Activated naive CD4-positive, alpha-beta T cell treated with anti-CD3 and anti-CD28 coated beads, Interleukin-2, amount 50 U/mL, for 24 hours (primary cell): ENCODE measurements around the gene DRP2.
"Not testable (repeated sequence)": the region's sequence is repeated elsewhere in the genome, so short reads cannot be mapped to it uniquely, and the experiment has no call there.

Source experiments
- H3K27ac Mint-ChIP-seq: one replicate; pipeline ENCODE4 v1.8.0; 2021; ENCODE audit warnings: mild to moderate bottlenecking, mixed read lengths
- H3K27me3 Mint-ChIP-seq: one replicate; pipeline ENCODE4 v1.8.0; 2021; ENCODE audit warnings: mixed read lengths
- H3K36me3 Mint-ChIP-seq: one replicate; pipeline ENCODE4 v1.8.0; 2021; ENCODE audit warnings: mixed read lengths
- H3K4me1 Mint-ChIP-seq: one replicate; pipeline ENCODE4 v1.8.0; 2021; ENCODE audit warnings: mixed read lengths
- H3K4me3 Mint-ChIP-seq: one replicate; pipeline ENCODE4 v1.8.0; 2021; ENCODE audit warnings: mild to moderate bottlenecking, mixed read lengths
- H3K9me3 Mint-ChIP-seq: one replicate; pipeline ENCODE4 v1.8.0; 2021; ENCODE audit warnings: mixed read lengths

Gene DRP2

GRCh38 chrX:101287402-101287801, 67.8 kb downstream of the DRP2 start:
- H3K36me3 Mint-ChIP-seq: no peaks in the 10 kb centered on the region
- no peak overlapping the region for H3K4me3 Mint-ChIP-seq
- no peak overlapping the region for H3K27ac Mint-ChIP-seq
- H3K4me1 Mint-ChIP-seq: no peaks in the 10 kb centered on the region
- H3K9me3 Mint-ChIP-seq: no peaks in the 10 kb centered on the region
- peaks cover 1% of the 10 kb centered on the region for H3K27me3 Mint-ChIP-seq

DNA sequence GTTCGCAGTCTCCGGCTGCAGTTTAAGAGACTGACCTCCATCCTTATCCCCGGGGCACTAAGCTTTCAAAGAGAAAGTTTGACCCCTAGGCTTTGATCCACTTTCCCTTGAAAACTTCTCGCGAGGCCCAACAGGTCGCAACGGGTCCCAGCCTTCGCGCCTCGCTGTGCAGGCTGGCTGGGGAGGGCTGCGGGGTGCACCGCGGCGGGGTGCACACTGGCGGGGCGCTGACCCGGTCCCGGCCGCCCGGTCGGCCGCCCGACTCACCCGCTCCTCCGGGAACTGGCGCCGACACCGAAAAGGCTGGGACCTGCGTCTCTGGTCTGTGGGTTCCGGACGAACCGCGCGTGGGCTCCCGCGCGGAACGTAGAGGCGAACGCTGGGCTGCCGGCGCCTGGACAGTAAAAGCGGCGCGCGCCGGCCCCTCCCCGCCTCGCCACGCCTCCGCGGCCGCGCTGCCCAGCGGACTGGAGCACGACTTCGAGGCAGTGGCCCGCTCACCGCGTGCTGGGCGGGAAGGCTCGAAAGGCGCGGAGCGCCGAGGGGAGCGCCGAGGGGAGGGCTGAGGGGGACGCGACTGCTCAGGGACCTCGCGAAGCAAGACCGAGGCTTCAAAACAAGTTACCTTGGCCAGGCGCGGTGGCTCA, 71.5 kb downstream of the DRP2 start, which contains the start of gene TAF7L:
Gene TAF7L (minus strand): TSS at position 378 of the 647 bp plus-strand sequence. CDS start 3,791 bp downstream, outside the sequence.
- Mint-ChIP-seq H3K36me3 (no peaks in the 10 kb centered on the region), H3K27ac (no peak within 1 kb of the TSS), H3K9me3 (no peaks in the 10 kb centered on the region), H3K4me1 (no peaks in the 10 kb centered on the region), H3K27me3 (peaks cover 2% of the 10 kb centered on the region), H3K4me3 (no peak within 1 kb of the TSS)

DNA sequence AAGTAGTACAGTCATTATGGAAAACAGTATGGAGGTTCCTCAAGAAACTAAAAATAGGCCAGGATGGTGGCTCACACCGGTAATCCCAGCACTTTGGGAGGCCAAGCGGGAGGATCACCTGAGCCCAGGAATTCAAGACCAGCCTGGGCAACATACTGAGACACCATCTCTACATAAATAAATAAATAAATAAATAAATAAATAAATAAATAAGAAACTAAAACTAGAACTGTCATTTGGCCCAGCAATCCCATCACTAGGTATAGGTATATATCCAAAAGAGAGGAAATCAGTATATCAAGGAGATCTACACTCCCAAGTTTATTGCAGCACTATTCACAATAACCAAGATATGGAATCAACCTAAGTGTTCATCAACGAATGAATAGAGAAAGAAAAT, 76.0 kb downstream of the DRP2 start:
- not testable (repeated sequence) for H3K36me3 Mint-ChIP-seq, H3K9me3 Mint-ChIP-seq, H3K27me3 Mint-ChIP-seq, H3K27ac Mint-ChIP-seq, H3K4me1 Mint-ChIP-seq, H3K4me3 Mint-ChIP-seq

DNA sequence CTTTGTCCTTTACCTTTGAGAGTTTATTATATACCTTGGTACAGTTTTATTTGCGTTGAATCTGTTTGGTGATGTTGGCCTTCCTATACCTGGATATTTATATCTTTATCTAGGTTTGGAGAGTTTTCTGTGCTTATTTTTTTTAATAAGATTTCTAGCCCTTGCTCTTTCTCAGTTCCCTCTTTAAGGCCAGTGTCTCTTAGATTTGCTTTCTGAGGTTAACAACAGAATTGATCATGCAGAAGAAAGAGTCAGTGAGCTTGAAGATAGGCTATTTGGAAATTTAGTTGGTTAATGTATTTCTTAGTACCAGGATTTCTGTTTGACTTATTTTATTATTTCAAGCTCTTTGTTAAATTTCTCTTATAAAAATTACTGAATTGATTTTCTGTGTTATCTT, 84.2 kb downstream of the DRP2 start:
- no peak overlapping the region for H3K4me3 Mint-ChIP-seq
- H3K36me3 Mint-ChIP-seq: no peaks in the 10 kb centered on the region

More for the DNA sequence above, 84.2 kb downstream of the DRP2 start:
- Mint-ChIP-seq H3K27ac (no peak overlapping the region), H3K9me3 (no peaks in the 10 kb centered on the region), H3K27me3 (no peaks in the 10 kb centered on the region), H3K4me1 (no peaks in the 10 kb centered on the region)
